Cardiac muscle cell (in vitro differentiated cells and primary cell): ENCODE measurements around the gene MIPOL1. TPM values are rescaled to one million over a fixed set of nuclear protein-coding genes. Genes with fewer than 3 reads are reported as not detected.
"Not testable (repeated sequence)": the region's sequence is repeated elsewhere in the genome, so short reads cannot be mapped to it uniquely, and the experiment has no call there.

Experiments
- DNase-seq, 2 donors: peaks; one replicate each; pipeline versions ENCODE4 v3.0.0 to v3.0.0-alpha.2; 2010 to 2017; ENCODE audit warnings: low read depth in 1 of 2, low spot score in 1 of 2
- H3K27ac ChIP-seq: fragments of 200-600 bp; sonication (generic); 2 replicates; pipeline ENCODE4 v1.5.1; 2016
- H3K27me3 ChIP-seq: fragments of 200-600 bp; sonication (generic); 2 replicates; pipeline ENCODE4 v1.6.0; 2016; ENCODE audit warnings: control low read depth
- H3K36me3 ChIP-seq: fragments of 200-600 bp; sonication (generic); 2 replicates; pipeline ENCODE4 v1.5.1; 2016; ENCODE audit warnings: control low read depth
- H3K4me1 ChIP-seq: fragments of 200-600 bp; sonication (generic); 2 replicates; pipeline ENCODE4 v1.8.1; 2017; ENCODE audit warnings: low read depth, mild to moderate bottlenecking, mixed run types
- H3K4me3 ChIP-seq: fragments of 200-600 bp; sonication (generic); 2 replicates; pipeline ENCODE4 v1.5.1; 2016; ENCODE audit warnings: mild to moderate bottlenecking
- H3K9me3 ChIP-seq: fragments of 200-600 bp; sonication (generic); 2 replicates; pipeline ENCODE4 v1.5.1; 2017; ENCODE audit warnings: low read depth, mild to moderate bottlenecking, control low read depth
- polyA plus RNA-seq: library from polyadenylated mRNA; unstranded; fragments of >200 nt; fragmentation: Nextera tagmentation; extraction: Ambion mirVana; gene quantifications from 2 replicates; pipeline ENCODE4 v1.2.1, GENCODE V29; 2016
- total RNA-seq: library from RNA; depleted of rRNA; stranded (reverse); fragments of >200 nt; gene quantifications from 2 replicates; pipeline ENCODE4 v1.2.3, GENCODE V29; 2016
- TF ChIP-seq, protein P1 (sequence below): IDR thresholded peaks from 2 replicates; pipeline ENCODE4 v1.5.1; 2012; ENCODE audit warnings: low read depth, mild to moderate bottlenecking, low read length

MIPOL1 gene
- total and polyA plus RNA-seq, 2 experiments from 2014 or later = 7.3 to 8.4 TPM

DNA sequence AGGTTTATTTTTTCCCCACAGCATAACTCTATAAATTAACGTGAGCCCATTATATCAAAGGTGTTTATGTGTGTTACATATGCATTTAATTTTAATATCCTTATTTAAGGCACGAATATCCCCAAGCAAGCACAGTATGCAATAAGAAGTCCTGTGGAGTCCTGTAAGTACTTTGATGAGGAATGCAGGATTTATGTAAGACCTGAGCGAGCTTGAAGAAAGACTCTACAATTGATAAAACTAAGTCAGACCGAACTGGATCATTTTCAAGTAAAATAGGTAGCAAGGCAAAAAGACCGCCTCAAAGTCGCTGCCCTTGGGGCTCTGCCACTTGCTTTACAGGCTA lies 26.1 kb upstream of the MIPOL1 start:
- Histone ChIP-seq H3K4me1 (peaks cover 7% of the 10 kb centered on the region), H3K27ac (peak overlapping the region; percentile 82), H3K9me3 (no peaks in the 10 kb centered on the region), H3K4me3 (peak overlapping the region; percentile 55), H3K27me3 (no peaks in the 10 kb centered on the region), H3K36me3 (no peaks in the 10 kb centered on the region)
- TF ChIP-seq, protein P1, sequence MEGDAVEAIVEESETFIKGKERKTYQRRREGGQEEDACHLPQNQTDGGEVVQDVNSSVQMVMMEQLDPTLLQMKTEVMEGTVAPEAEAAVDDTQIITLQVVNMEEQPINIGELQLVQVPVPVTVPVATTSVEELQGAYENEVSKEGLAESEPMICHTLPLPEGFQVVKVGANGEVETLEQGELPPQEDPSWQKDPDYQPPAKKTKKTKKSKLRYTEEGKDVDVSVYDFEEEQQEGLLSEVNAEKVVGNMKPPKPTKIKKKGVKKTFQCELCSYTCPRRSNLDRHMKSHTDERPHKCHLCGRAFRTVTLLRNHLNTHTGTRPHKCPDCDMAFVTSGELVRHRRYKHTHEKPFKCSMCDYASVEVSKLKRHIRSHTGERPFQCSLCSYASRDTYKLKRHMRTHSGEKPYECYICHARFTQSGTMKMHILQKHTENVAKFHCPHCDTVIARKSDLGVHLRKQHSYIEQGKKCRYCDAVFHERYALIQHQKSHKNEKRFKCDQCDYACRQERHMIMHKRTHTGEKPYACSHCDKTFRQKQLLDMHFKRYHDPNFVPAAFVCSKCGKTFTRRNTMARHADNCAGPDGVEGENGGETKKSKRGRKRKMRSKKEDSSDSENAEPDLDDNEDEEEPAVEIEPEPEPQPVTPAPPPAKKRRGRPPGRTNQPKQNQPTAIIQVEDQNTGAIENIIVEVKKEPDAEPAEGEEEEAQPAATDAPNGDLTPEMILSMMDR = no peak
- DNase-seq = no peak

DNA sequence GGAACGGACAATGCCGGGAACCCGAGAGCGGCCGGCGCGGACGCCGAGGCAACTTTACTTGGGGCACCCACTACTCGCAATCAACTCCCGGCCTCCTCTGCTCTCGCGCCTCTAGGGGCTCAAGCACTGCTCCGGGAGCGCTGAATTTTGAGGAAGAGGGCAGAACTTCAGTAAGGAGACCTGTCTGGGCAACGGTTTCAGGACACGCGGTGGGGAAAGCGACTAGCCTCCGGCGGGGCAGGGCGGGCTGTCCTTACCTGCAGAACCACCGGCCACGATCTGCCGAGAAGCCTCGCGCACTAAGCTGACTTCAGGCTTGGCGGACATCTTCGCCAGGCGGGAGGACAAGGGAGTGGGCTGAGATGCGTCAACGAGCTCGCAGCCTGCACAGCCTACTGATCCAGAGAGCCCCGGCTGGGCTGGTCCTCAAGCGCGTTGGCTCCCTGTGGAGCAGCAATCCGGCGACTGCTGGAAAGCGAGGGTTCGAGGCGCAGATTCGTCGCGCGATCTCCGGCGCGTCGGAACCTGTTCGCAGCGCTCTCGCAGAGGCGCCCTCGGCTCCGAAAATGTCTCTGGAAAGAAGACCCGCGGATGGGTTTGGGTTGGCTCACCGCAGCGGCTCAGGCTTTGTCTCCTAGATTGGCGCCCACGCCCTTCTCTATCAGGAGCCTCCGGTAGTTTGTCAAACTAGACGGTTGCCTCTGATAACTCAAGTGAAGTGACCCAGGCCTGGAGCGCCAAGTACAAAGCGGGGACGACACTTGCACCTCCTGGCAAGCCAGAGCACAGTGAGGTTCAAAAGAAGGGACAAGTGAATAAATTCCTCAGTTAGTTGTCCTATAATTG lies 25.5 kb upstream of the MIPOL1 start, which contains the start of gene SLC25A21:
SLC25A21 (minus strand) TSS at position 583 of the 846 bp plus-strand sequence.
- TF ChIP-seq, protein P1 = no peak
- no peaks in the 10 kb centered on the region for H3K9me3 ChIP-seq
- H3K4me3 ChIP-seq = peak within 1 kb of the TSS; percentile 55
- H3K4me1 ChIP-seq = peaks cover 7% of the 10 kb centered on the region
- H3K36me3 ChIP-seq = no peaks in the 10 kb centered on the region
- no peaks in the 10 kb centered on the region for H3K27me3 ChIP-seq
- H3K27ac ChIP-seq = peak within 1 kb of the TSS; percentile 82
- DNase-seq = peak; percentile 81 to 86

DNA sequence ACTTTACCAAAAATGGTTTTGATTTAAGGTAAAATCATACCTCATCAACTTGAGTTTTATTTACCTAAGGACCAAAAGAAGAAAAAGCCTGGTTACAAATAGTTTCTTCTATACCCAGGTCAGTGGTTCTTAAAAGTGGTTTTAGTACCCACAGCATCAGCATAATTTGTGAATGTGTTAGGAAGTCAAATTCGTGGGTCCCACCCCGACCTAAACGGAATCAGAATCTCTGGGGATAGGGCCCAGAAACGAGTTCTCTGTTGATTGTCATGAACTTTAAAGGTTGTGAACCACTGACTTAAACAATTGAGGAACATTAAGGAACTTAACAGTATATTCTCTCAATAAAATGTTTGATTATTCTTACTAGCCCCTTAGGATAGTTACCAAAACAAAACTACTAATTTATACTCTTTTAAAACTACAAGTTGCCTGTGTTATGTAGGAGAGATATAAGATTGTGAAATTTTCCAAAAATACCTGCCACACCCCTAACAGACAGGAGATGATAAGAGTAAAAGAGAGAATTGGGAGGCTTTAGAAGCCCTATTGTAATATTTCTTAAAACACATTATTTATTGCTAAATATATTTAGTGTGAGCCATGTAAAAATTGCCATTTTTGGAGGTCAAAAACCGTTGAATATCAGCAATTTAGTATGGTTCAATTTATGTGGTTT lies 24.7 kb upstream of the MIPOL1 start:
- Histone ChIP-seq H3K4me1 (peaks cover 7% of the 10 kb centered on the region), H3K27ac (peak overlapping the region; percentile 82), H3K36me3 (no peaks in the 10 kb centered on the region), H3K27me3 (no peaks in the 10 kb centered on the region), H3K4me3 (peak overlapping the region; percentile 55), H3K9me3 (no peaks in the 10 kb centered on the region)
- DNase-seq = no peak
- TF ChIP-seq, protein P1 = no peak

DNA sequence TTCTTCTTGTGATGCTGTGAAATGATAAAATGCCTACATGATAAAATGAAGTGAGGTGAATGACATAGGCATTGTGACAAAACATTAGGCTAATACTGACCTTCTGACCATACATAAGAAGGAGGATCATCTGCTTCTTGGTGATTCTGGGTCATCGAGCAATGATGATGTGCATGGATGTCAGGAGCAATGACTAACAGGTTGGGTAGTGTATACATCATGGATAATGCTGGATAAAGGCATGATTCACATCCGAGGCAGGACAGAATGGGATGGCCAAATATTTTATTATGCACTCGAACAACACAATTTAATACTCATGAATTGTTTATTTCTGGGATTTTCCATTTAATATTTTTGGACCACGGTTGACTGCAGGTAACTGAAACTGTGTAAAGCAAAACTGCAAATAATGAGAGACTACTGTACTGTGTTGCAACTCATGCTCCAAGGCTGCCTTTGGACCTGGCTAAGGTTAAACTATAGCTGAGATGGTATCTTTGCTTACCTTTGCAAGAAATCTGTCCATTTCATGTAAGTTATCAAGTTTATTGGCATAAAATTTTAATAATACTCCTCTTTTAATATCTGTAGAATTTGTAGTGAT lies 17.7 kb upstream of the MIPOL1 start:
- DNase-seq = no peak
- H3K9me3 ChIP-seq = no peaks in the 10 kb centered on the region
- no peak overlapping the region for H3K4me3 ChIP-seq
- no peaks in the 10 kb centered on the region for H3K4me1 ChIP-seq
- H3K36me3 ChIP-seq = no peaks in the 10 kb centered on the region
- no peaks in the 10 kb centered on the region for H3K27me3 ChIP-seq
- TF ChIP-seq, protein P1 = no peak
- no peak overlapping the region for H3K27ac ChIP-seq

DNA sequence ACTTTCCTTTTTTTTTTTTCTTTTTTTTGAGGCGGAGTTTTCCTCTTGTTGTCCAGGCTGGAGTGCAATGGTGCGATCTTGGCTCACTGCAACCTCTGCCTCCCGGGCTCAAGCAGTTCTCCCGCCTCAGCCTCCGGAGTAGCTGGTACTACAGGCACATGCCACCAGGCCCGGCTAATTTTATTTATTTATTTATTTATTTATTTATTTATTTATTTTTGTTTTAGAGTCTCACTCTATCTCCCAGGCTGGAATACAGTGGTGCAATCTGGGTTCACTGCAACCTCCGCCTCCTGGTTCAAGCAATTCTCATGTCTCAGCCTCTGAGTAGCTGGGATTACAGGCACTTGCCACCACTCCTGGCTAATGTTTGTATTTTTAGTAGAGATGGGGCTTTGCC lies 16.9 kb upstream of the MIPOL1 start:
- H3K27me3 ChIP-seq, H3K4me1 ChIP-seq, H3K27ac ChIP-seq, H3K36me3 ChIP-seq, DNase-seq, H3K9me3 ChIP-seq, H3K4me3 ChIP-seq: not testable (repeated sequence)
